ENCODE data around the gene FGGY.

DNA sequence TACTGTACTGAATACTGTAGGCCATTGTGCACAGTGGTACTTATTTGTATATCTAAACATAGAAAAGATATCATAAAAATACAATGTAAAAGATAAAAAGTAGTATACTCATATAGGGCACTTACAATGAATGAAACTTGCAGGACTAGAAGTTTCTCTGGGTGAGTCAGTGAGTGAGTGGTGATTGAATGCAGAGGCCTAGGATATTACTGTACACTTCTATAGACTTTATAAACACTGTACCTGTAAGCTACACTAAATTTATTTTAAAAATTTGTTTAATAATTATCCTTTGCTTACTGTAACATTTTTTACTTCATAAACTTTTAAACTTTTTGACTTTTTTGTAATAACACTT, 82.5 kb downstream of the FGGY start:
- TF ChIP-seq, protein P1, sequence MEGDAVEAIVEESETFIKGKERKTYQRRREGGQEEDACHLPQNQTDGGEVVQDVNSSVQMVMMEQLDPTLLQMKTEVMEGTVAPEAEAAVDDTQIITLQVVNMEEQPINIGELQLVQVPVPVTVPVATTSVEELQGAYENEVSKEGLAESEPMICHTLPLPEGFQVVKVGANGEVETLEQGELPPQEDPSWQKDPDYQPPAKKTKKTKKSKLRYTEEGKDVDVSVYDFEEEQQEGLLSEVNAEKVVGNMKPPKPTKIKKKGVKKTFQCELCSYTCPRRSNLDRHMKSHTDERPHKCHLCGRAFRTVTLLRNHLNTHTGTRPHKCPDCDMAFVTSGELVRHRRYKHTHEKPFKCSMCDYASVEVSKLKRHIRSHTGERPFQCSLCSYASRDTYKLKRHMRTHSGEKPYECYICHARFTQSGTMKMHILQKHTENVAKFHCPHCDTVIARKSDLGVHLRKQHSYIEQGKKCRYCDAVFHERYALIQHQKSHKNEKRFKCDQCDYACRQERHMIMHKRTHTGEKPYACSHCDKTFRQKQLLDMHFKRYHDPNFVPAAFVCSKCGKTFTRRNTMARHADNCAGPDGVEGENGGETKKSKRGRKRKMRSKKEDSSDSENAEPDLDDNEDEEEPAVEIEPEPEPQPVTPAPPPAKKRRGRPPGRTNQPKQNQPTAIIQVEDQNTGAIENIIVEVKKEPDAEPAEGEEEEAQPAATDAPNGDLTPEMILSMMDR (tag by site-specific recombination; IDR thresholded peaks at IDR 0.05), result no peak
- no peak for TF ChIP-seq GLI2 (tag by site-specific recombination; IDR thresholded peaks at IDR 0.05; ENCODE audit: borderline replicate concordance, low read depth)
- TF ChIP-seq, protein P2, sequence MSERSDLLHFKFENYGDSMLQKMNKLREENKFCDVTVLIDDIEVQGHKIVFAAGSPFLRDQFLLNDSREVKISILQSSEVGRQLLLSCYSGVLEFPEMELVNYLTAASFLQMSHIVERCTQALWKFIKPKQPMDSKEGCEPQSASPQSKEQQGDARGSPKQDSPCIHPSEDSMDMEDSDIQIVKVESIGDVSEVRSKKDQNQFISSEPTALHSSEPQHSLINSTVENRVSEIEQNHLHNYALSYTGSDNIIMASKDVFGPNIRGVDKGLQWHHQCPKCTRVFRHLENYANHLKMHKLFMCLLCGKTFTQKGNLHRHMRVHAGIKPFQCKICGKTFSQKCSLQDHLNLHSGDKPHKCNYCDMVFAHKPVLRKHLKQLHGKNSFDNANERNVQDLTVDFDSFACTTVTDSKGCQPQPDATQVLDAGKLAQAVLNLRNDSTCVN (tag by site-specific recombination; optimal IDR thresholded peaks at IDR 0.05), result no peak
- no peak for TF ChIP-seq ZNF302 (tag by site-specific recombination; IDR thresholded peaks at IDR 0.05; ENCODE audit: low read depth)
- TF ChIP-seq KLF1 (tag by site-specific recombination; IDR thresholded peaks at IDR 0.05), result no peak
- TF ChIP-seq ZNF549 (tag by site-specific recombination; IDR thresholded peaks at IDR 0.05), result no peak
- no peak for TF ChIP-seq SP2 (tag by site-specific recombination; IDR thresholded peaks at IDR 0.05)
- TF ChIP-seq ZBTB7A (tag by site-specific recombination; IDR thresholded peaks at IDR 0.05; ENCODE audit: low read depth), result no peak
- TF ChIP-seq, protein P3, sequence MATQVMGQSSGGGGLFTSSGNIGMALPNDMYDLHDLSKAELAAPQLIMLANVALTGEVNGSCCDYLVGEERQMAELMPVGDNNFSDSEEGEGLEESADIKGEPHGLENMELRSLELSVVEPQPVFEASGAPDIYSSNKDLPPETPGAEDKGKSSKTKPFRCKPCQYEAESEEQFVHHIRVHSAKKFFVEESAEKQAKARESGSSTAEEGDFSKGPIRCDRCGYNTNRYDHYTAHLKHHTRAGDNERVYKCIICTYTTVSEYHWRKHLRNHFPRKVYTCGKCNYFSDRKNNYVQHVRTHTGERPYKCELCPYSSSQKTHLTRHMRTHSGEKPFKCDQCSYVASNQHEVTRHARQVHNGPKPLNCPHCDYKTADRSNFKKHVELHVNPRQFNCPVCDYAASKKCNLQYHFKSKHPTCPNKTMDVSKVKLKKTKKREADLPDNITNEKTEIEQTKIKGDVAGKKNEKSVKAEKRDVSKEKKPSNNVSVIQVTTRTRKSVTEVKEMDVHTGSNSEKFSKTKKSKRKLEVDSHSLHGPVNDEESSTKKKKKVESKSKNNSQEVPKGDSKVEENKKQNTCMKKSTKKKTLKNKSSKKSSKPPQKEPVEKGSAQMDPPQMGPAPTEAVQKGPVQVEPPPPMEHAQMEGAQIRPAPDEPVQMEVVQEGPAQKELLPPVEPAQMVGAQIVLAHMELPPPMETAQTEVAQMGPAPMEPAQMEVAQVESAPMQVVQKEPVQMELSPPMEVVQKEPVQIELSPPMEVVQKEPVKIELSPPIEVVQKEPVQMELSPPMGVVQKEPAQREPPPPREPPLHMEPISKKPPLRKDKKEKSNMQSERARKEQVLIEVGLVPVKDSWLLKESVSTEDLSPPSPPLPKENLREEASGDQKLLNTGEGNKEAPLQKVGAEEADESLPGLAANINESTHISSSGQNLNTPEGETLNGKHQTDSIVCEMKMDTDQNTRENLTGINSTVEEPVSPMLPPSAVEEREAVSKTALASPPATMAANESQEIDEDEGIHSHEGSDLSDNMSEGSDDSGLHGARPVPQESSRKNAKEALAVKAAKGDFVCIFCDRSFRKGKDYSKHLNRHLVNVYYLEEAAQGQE (tag by site-specific recombination; IDR thresholded peaks at IDR 0.05), result no peak
- TF ChIP-seq ZNF561 (tag by site-specific recombination; IDR thresholded peaks at IDR 0.05; ENCODE audit: borderline replicate concordance), result no peak
- no peak for TF ChIP-seq ZNF623 (tag by site-specific recombination; IDR thresholded peaks at IDR 0.05)
- no peak for TF ChIP-seq ZNF24 (tag by site-specific recombination; IDR thresholded peaks at IDR 0.05)

All from HEK293 (cell line).